Vagina (tissue), 2 donors: Measurements from ENCODE around the gene DMRT1.

ENCODE experiments used
- CTCF ChIP-seq, 3 experiments: fragments of 450-650 bp in 2 of 3; fragments of 200-600 bp in 1 of 3; sonication (generic) in 1 of 3; IDR thresholded peaks; one replicate each; pipeline ENCODE4 v1.5.1; 2017 to 2019; ENCODE audit warnings: antibody characterized with exemption in 3 of 3, mild to moderate bottlenecking in 2 of 3, moderate library complexity in 2 of 3
- POLR2A ChIP-seq, 2 donors: fragments of 450-650 bp; IDR thresholded peaks; one replicate each; pipeline ENCODE4 v1.6.1; 2017; ENCODE audit warnings: antibody characterized with exemption in 2 of 2, mild to moderate bottlenecking in 2 of 2, moderate library complexity in 2 of 2

GRCh38 chr9:826500-827280 lies 14.8 kb upstream of the DMRT1 start:
- TF ChIP-seq CTCF (IDR thresholded peaks at IDR 0.05), result no peak
- TF ChIP-seq POLR2A (IDR thresholded peaks at IDR 0.05), result no peak
